Osteoblast (primary cell): ENCODE results near the gene PLXNA3. TPM values are rescaled to one million over a fixed set of nuclear protein-coding genes. Genes with fewer than 3 reads are reported as not detected.

Experiments
- DNase-seq: peaks from one replicate; pipeline ENCODE4 v3.0.0; 2011; ENCODE audit warnings: low spot score, mixed read lengths; ENCODE audit not compliant: insufficient read length; ENCODE audit errors: missing footprints
- H2AFZ ChIP-seq: 2 replicates; pipeline ENCODE4 v1.6.0; 2011; ENCODE audit warnings: mild to moderate bottlenecking, low read length
- H3K27ac ChIP-seq: 2 replicates; pipeline ENCODE4 v1.5.1; 2011; ENCODE audit warnings: mild to moderate bottlenecking, low read depth, low read length, moderate library complexity
- H3K27me3 ChIP-seq: 2 replicates; pipeline ENCODE4 v1.6.0; 2012; ENCODE audit warnings: mild to moderate bottlenecking, control low read depth, inconsistent platforms, low read length, moderate library complexity; ENCODE audit not compliant: insufficient read depth
- H3K36me3 ChIP-seq: 2 replicates; pipeline ENCODE4 v1.5.1; 2011; ENCODE audit warnings: mild to moderate bottlenecking, low read length, control low read depth, moderate library complexity; ENCODE audit not compliant: insufficient read depth
- H3K4me1 ChIP-seq: 2 replicates; pipeline ENCODE4 v1.5.1; 2011; ENCODE audit warnings: mild to moderate bottlenecking, low read length, control low read depth, moderate library complexity; ENCODE audit not compliant: insufficient read depth
- H3K4me2 ChIP-seq: 2 replicates; pipeline ENCODE4 v1.6.0; 2011; ENCODE audit warnings: mild to moderate bottlenecking, low read length; ENCODE audit not compliant: insufficient read depth
- H3K4me3 ChIP-seq: fragments of 200-600 bp; sonication (generic); 3 replicates; pipeline ENCODE4 v1.5.1; 2012; ENCODE audit warnings: mild to moderate bottlenecking, low read length, inconsistent platforms; ENCODE audit not compliant: insufficient read depth
- H3K79me2 ChIP-seq: 2 replicates; pipeline ENCODE4 v1.6.0; 2012; ENCODE audit warnings: mild to moderate bottlenecking, low read length, control low read depth, inconsistent platforms; ENCODE audit not compliant: insufficient read depth
- H3K9me3 ChIP-seq: 2 replicates; pipeline ENCODE4 v1.5.1; 2011; ENCODE audit warnings: low read depth, low read length, control low read depth
- H4K20me1 ChIP-seq: 2 replicates; pipeline ENCODE4 v1.6.0; 2012; ENCODE audit warnings: mild to moderate bottlenecking, low read length, control low read depth; ENCODE audit not compliant: insufficient read depth
- CTCF ChIP-seq: IDR thresholded peaks from 2 replicates; pipeline ENCODE4 v1.5.1; 2011; ENCODE audit warnings: mild to moderate bottlenecking, low read depth, low read length, moderate library complexity; ENCODE audit errors: extremely low read depth
- total RNA-seq: library from RNA; depleted of rRNA; stranded (reverse); fragments of >200 nt; gene quantifications from 2 replicates; pipeline ENCODE4 v1.2.3, GENCODE V29; 2012

PLXNA3 gene
- total RNA-seq, 1 donor: 18.8 TPM

- Histone ChIP-seq H3K4me1 (no peaks in the 10 kb centered on the region), H3K79me2 (peaks cover 7% of the 10 kb centered on the region), H3K4me2 (no peak overlapping the region), H2AFZ (no peak overlapping the region), H3K36me3 (peaks cover 9% of the 10 kb centered on the region), H3K27ac (no peak overlapping the region), H3K27me3 (no peaks in the 10 kb centered on the region), H3K4me3 (no peak overlapping the region), H3K9me3 (no peaks in the 10 kb centered on the region), H4K20me1 (no peaks in the 10 kb centered on the region)
- no peak for TF ChIP-seq CTCF
- peak; percentile 74 for DNase-seq
These were observed 24.0 kb downstream of the PLXNA3 start for GRCh38 chrX:154481911-154482601.

GRCh38 chrX:154482786-154483185 is 24.7 kb downstream of the PLXNA3 start:
- H3K9me3 ChIP-seq: no peaks in the 10 kb centered on the region
- no peak overlapping the region for H2AFZ ChIP-seq
- no peak overlapping the region for H3K27ac ChIP-seq
- H3K36me3 ChIP-seq: peaks cover 13% of the 10 kb centered on the region
- H3K27me3 ChIP-seq: no peaks in the 10 kb centered on the region
- H3K4me3 ChIP-seq: no peak overlapping the region
- no peaks in the 10 kb centered on the region for H4K20me1 ChIP-seq
- peaks cover 11% of the 10 kb centered on the region for H3K79me2 ChIP-seq
- no peak for TF ChIP-seq CTCF
- H3K4me2 ChIP-seq: no peak overlapping the region
- peak; percentile 65 for DNase-seq
- no peaks in the 10 kb centered on the region for H3K4me1 ChIP-seq

GRCh38 chrX:154483325-154483724 is 25.2 kb downstream of the PLXNA3 start:
- H3K4me1 ChIP-seq: no peaks in the 10 kb centered on the region
- H3K79me2 ChIP-seq: peaks cover 12% of the 10 kb centered on the region
- TF ChIP-seq CTCF: no peak
- DNase-seq: peak; percentile 80
- H2AFZ ChIP-seq: no peak overlapping the region
- no peaks in the 10 kb centered on the region for H3K9me3 ChIP-seq
- H3K27ac ChIP-seq: no peak overlapping the region
- H3K4me3 ChIP-seq: no peak overlapping the region
- peaks cover 19% of the 10 kb centered on the region for H3K36me3 ChIP-seq
- H3K4me2 ChIP-seq: no peak overlapping the region
- H3K27me3 ChIP-seq: no peaks in the 10 kb centered on the region
- H4K20me1 ChIP-seq: no peaks in the 10 kb centered on the region

- H3K9me3 ChIP-seq: no peaks in the 10 kb centered on the region
- peaks cover 6% of the 10 kb centered on the region for H3K4me1 ChIP-seq
- peaks cover 20% of the 10 kb centered on the region for H3K79me2 ChIP-seq
- H4K20me1 ChIP-seq: peaks cover 7% of the 10 kb centered on the region
- H3K4me2 ChIP-seq: no peak overlapping the region
- DNase-seq: peak; percentile 91
- no peak for TF ChIP-seq CTCF
- H3K4me3 ChIP-seq: no peak overlapping the region
- H3K27me3 ChIP-seq: no peaks in the 10 kb centered on the region
- H3K36me3 ChIP-seq: peaks cover 20% of the 10 kb centered on the region
- no peak overlapping the region for H3K27ac ChIP-seq
- no peak overlapping the region for H2AFZ ChIP-seq
These were observed 26.4 kb downstream of the PLXNA3 start for GRCh38 chrX:154484255-154485149.
